ENCODE data around the gene KIF26B.

KIF26B gene

GRCh38 chr1:245461681-245462080 lies 306.9 kb downstream of the KIF26B start:
- H3K79me2 ChIP-seq (ENCODE audit: insufficient read depth, low read length), result no peaks in the 10 kb centered on the region
- TF ChIP-seq CTCF (IDR thresholded peaks at IDR 0.05; ENCODE audit: borderline replicate concordance, extremely low read depth, low read length, poor library complexity, severe bottlenecking) (no peak), EZH2 (IDR thresholded peaks at IDR 0.05; ENCODE audit: borderline replicate concordance, low read depth, low read length, severe bottlenecking) (no peak)
- no peaks in the 10 kb centered on the region for H3K36me3 ChIP-seq (ENCODE audit: insufficient read depth, low read length)
- no peak overlapping the region for H3K27ac ChIP-seq (ENCODE audit: low read length)
- H3K9ac ChIP-seq (ENCODE audit: low read depth, low read length), result no peak overlapping the region
- no peaks in the 10 kb centered on the region for H3K27me3 ChIP-seq (ENCODE audit: insufficient read depth, low read length, poor library complexity)
- H2AFZ ChIP-seq (ENCODE audit: low read depth, low read length), result no peak overlapping the region
- H4K20me1 ChIP-seq (ENCODE audit: insufficient read depth, low read length), result no peaks in the 10 kb centered on the region
- no peaks in the 10 kb centered on the region for H3K9me3 ChIP-seq (ENCODE audit: insufficient read depth, low read length, severe bottlenecking)
- no peak overlapping the region for H3K4me3 ChIP-seq (ENCODE audit: low read depth in 1 of 2, low read length in 2 of 2)
- ATAC-seq (ENCODE audit: insufficient read depth, low read depth) (no peak), DNase-seq (no peak)
- no peak overlapping the region for H3K4me2 ChIP-seq (ENCODE audit: insufficient read depth, low read length)
- H3K4me1 ChIP-seq (ENCODE audit: insufficient read depth, low read length), result no peaks in the 10 kb centered on the region

GRCh38 chr1:245462161-245462560 lies 307.4 kb downstream of the KIF26B start:
- H3K4me2 ChIP-seq (ENCODE audit: insufficient read depth, low read length), result no peak overlapping the region
- H3K27me3 ChIP-seq (ENCODE audit: insufficient read depth, low read length, poor library complexity), result no peaks in the 10 kb centered on the region
- no peaks in the 10 kb centered on the region for H3K9me3 ChIP-seq (ENCODE audit: insufficient read depth, low read length, severe bottlenecking)
- no peaks in the 10 kb centered on the region for H3K36me3 ChIP-seq (ENCODE audit: insufficient read depth, low read length)
- H2AFZ ChIP-seq (ENCODE audit: low read depth, low read length), result no peak overlapping the region
- no peak overlapping the region for H3K27ac ChIP-seq (ENCODE audit: low read length)
- DNase-seq (no peak), ATAC-seq (ENCODE audit: insufficient read depth, low read depth) (no peak)
- TF ChIP-seq CTCF (IDR thresholded peaks at IDR 0.05; ENCODE audit: borderline replicate concordance, extremely low read depth, low read length, poor library complexity, severe bottlenecking), result no peak
- TF ChIP-seq EZH2 (IDR thresholded peaks at IDR 0.05; ENCODE audit: borderline replicate concordance, low read depth, low read length, severe bottlenecking), result no peak
- no peaks in the 10 kb centered on the region for H4K20me1 ChIP-seq (ENCODE audit: insufficient read depth, low read length)
- H3K79me2 ChIP-seq (ENCODE audit: insufficient read depth, low read length), result no peaks in the 10 kb centered on the region
- no peak overlapping the region for H3K4me3 ChIP-seq (ENCODE audit: low read depth in 1 of 2, low read length in 2 of 2)
- no peak overlapping the region for H3K9ac ChIP-seq (ENCODE audit: low read depth, low read length)
- H3K4me1 ChIP-seq (ENCODE audit: insufficient read depth, low read length), result no peaks in the 10 kb centered on the region

GRCh38 chr1:245463392-245464165 lies 308.8 kb downstream of the KIF26B start:
- DNase-seq (no peak), ATAC-seq (ENCODE audit: insufficient read depth, low read depth) (no peak; the same call in 2 of the 3 replicates)
- Histone ChIP-seq H3K79me2 (ENCODE audit: insufficient read depth, low read length) (no peaks in the 10 kb centered on the region), H2AFZ (ENCODE audit: low read depth, low read length) (no peak overlapping the region), H3K27me3 (ENCODE audit: insufficient read depth, low read length, poor library complexity) (no peaks in the 10 kb centered on the region), H3K4me1 (ENCODE audit: insufficient read depth, low read length) (no peaks in the 10 kb centered on the region), H3K9ac (ENCODE audit: low read depth, low read length) (no peak overlapping the region), H3K27ac (ENCODE audit: low read length) (no peak overlapping the region), H4K20me1 (ENCODE audit: insufficient read depth, low read length) (no peaks in the 10 kb centered on the region), H3K36me3 (ENCODE audit: insufficient read depth, low read length) (no peaks in the 10 kb centered on the region), H3K4me3 (ENCODE audit: low read depth in 1 of 2, low read length in 2 of 2) (no peak overlapping the region), H3K4me2 (ENCODE audit: insufficient read depth, low read length) (no peak overlapping the region), H3K9me3 (ENCODE audit: insufficient read depth, low read length, severe bottlenecking) (no peaks in the 10 kb centered on the region)
- no peak for TF ChIP-seq EZH2 (IDR thresholded peaks at IDR 0.05; ENCODE audit: borderline replicate concordance, low read depth, low read length, severe bottlenecking)
- TF ChIP-seq CTCF (IDR thresholded peaks at IDR 0.05; ENCODE audit: borderline replicate concordance, extremely low read depth, low read length, poor library complexity, severe bottlenecking), result no peak

All from DND-41 (cell line).